ENCODE measurements around the gene MSL3. TPM values are rescaled to one million over a fixed set of nuclear protein-coding genes. Genes with fewer than 3 reads are reported as not detected.

Gene MSL3
- total RNA-seq, 1 experiment from 2014 or later, result 17.0 TPM

DNA sequence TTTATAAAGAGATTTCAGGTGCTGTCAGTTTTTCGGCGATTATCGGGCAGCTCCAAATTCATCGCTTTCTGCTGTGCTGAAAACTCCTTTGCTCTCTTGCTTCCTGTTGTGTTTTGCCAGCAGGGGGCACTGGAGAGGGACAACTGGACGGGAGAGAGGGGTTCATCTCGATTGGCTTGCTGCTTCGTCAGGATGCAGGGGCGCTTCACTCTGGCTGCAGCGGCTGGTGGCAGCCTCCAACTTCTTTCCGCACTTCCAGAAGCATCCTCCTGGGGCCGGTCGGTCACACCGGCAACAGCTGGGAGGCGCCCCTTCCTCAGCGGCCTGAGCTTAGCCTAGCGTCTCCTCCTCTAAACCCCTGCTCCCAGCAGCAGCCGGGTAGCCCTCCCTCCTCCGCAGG, 29.5 kb downstream of the MSL3 start:
- Histone ChIP-seq H3K36me3 (ENCODE audit: control insufficient read depth, insufficient read depth, low read length) (no peaks in the 10 kb centered on the region), H3K27ac (ENCODE audit: low read length) (no peak overlapping the region), H3K9me3 (ENCODE audit: control insufficient read depth, insufficient read depth, low read depth, low read length) (no peaks in the 10 kb centered on the region), H3K4me1 (ENCODE audit: control insufficient read depth, insufficient read depth, low read length) (no peaks in the 10 kb centered on the region), H3K27me3 (ENCODE audit: control insufficient read depth, insufficient read depth, low read length) (no peaks in the 10 kb centered on the region), H3K4me3 (ENCODE audit: low read depth in 2 of 2, low read length in 2 of 2) (no peak overlapping the region)
- ChIA-PET POLR2A (no interaction called here), CTCF (no interaction called here)
- in situ Hi-C loops (cut with HindIII; ENCODE audit: low pct_unique_long_range_greater_than_20kb, low sequenced_read_pairs), result no loop called here
- TF ChIP-seq SIN3A (IDR thresholded peaks at IDR 0.05; ENCODE audit: borderline replicate concordance, insufficient read depth, low read depth, low read length), result no peak
- TF ChIP-seq, protein P1, sequence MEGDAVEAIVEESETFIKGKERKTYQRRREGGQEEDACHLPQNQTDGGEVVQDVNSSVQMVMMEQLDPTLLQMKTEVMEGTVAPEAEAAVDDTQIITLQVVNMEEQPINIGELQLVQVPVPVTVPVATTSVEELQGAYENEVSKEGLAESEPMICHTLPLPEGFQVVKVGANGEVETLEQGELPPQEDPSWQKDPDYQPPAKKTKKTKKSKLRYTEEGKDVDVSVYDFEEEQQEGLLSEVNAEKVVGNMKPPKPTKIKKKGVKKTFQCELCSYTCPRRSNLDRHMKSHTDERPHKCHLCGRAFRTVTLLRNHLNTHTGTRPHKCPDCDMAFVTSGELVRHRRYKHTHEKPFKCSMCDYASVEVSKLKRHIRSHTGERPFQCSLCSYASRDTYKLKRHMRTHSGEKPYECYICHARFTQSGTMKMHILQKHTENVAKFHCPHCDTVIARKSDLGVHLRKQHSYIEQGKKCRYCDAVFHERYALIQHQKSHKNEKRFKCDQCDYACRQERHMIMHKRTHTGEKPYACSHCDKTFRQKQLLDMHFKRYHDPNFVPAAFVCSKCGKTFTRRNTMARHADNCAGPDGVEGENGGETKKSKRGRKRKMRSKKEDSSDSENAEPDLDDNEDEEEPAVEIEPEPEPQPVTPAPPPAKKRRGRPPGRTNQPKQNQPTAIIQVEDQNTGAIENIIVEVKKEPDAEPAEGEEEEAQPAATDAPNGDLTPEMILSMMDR (IDR thresholded peaks at IDR 0.05), result peak; percentile 44
- DNase-seq (ENCODE audit: low read depth, low spot score) (no peak), ATAC-seq (no peak)
- no TSS peak for BruUV-seq (replicated peaks)
- intact Hi-C loops (cut with micrococcal nuclease; ENCODE audit: unreplicated experiment), result no loop called here

DNA sequence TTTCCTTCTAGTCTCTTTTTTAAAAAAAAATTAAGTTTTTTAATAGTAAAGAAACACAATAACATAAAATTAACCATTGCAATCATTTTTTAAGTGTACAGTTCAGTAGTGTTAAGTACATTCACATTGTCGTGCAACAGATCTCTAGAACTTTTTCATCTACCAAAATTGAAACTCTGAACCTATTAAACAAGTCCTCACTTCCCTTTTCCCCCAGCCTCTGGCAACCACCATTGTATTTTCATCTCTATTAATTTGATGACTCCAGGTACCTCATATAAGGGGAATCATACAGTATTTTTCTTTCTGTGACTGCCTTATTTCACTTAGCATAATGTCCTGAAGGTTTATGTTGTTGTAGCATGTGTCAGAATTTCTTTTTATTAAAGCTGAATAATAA, 31.8 kb downstream of the MSL3 start:
- DNase-seq (ENCODE audit: low read depth, low spot score) (no peak), ATAC-seq (no peak)
- H3K27me3 ChIP-seq (ENCODE audit: control insufficient read depth, insufficient read depth, low read length), result no peaks in the 10 kb centered on the region
- H3K4me3 ChIP-seq (ENCODE audit: low read depth in 2 of 2, low read length in 2 of 2), result no peak overlapping the region
- TF ChIP-seq, protein P1 (IDR thresholded peaks at IDR 0.05), result no peak
- TF ChIP-seq TCF7L2 (IDR thresholded peaks at IDR 0.05; ENCODE audit: low read depth, low read length) (no peak), SIN3A (IDR thresholded peaks at IDR 0.05; ENCODE audit: borderline replicate concordance, insufficient read depth, low read depth, low read length) (no peak), POLR2AphosphoS5 (IDR thresholded peaks at IDR 0.05; ENCODE audit: low read depth, low read length) (no peak)
- TF ChIP-seq, protein P2, sequence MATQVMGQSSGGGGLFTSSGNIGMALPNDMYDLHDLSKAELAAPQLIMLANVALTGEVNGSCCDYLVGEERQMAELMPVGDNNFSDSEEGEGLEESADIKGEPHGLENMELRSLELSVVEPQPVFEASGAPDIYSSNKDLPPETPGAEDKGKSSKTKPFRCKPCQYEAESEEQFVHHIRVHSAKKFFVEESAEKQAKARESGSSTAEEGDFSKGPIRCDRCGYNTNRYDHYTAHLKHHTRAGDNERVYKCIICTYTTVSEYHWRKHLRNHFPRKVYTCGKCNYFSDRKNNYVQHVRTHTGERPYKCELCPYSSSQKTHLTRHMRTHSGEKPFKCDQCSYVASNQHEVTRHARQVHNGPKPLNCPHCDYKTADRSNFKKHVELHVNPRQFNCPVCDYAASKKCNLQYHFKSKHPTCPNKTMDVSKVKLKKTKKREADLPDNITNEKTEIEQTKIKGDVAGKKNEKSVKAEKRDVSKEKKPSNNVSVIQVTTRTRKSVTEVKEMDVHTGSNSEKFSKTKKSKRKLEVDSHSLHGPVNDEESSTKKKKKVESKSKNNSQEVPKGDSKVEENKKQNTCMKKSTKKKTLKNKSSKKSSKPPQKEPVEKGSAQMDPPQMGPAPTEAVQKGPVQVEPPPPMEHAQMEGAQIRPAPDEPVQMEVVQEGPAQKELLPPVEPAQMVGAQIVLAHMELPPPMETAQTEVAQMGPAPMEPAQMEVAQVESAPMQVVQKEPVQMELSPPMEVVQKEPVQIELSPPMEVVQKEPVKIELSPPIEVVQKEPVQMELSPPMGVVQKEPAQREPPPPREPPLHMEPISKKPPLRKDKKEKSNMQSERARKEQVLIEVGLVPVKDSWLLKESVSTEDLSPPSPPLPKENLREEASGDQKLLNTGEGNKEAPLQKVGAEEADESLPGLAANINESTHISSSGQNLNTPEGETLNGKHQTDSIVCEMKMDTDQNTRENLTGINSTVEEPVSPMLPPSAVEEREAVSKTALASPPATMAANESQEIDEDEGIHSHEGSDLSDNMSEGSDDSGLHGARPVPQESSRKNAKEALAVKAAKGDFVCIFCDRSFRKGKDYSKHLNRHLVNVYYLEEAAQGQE (IDR thresholded peaks at IDR 0.05; ENCODE audit: insufficient read depth in 1 of 2, low read depth in 2 of 2, low read length in 1 of 2), result no peak
- ChIA-PET POLR2A (no interaction called here), CTCF (no interaction called here)
- in situ Hi-C loops (cut with HindIII; ENCODE audit: low pct_unique_long_range_greater_than_20kb, low sequenced_read_pairs) (no loop called here), intact Hi-C loops (cut with micrococcal nuclease; ENCODE audit: unreplicated experiment) (no loop called here)
- no peaks in the 10 kb centered on the region for H3K4me1 ChIP-seq (ENCODE audit: control insufficient read depth, insufficient read depth, low read length)
- H3K27ac ChIP-seq (ENCODE audit: low read length), result no peak overlapping the region
- H3K36me3 ChIP-seq (ENCODE audit: control insufficient read depth, insufficient read depth, low read length), result no peaks in the 10 kb centered on the region
- no TSS peak for BruUV-seq (replicated peaks)
- H3K9me3 ChIP-seq (ENCODE audit: control insufficient read depth, insufficient read depth, low read depth, low read length), result no peaks in the 10 kb centered on the region

DNA sequence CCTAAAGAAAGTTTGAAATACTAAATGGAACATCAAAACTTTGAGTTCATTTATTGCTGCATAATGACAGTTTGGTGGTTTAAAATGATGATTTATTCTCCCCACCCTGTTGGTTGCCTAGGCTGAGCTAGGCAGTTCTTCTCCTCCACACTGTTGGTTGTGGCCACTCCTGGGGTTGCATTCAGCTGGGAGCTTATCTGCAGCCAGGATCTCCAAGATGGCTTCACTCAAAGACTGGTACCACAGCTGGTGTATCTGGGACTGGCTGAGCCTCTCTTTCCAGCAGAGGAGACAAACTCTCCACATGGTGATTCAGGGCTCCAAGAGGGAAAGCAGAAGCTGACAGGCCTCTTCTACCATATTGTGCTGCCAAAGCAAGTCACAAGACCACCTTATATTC, 33.1 kb downstream of the MSL3 start:
- no peaks in the 10 kb centered on the region for H3K27me3 ChIP-seq (ENCODE audit: control insufficient read depth, insufficient read depth, low read length)
- no peaks in the 10 kb centered on the region for H3K36me3 ChIP-seq (ENCODE audit: control insufficient read depth, insufficient read depth, low read length)
- no peaks in the 10 kb centered on the region for H3K4me1 ChIP-seq (ENCODE audit: control insufficient read depth, insufficient read depth, low read length)
- CTCF ChIA-PET, result no interaction called here
- no peak overlapping the region for H3K27ac ChIP-seq (ENCODE audit: low read length)
- no peak overlapping the region for H3K4me3 ChIP-seq (ENCODE audit: low read depth in 2 of 2, low read length in 2 of 2)
- BruUV-seq (replicated peaks), result no TSS peak
- DNase-seq (ENCODE audit: low read depth, low spot score) (no peak), ATAC-seq (no peak)
- H3K9me3 ChIP-seq (ENCODE audit: control insufficient read depth, insufficient read depth, low read depth, low read length), result no peaks in the 10 kb centered on the region
- TF ChIP-seq, protein P2 (IDR thresholded peaks at IDR 0.05; ENCODE audit: insufficient read depth in 1 of 2, low read depth in 2 of 2, low read length in 1 of 2), result no peak
- TF ChIP-seq POLR2AphosphoS5 (IDR thresholded peaks at IDR 0.05; ENCODE audit: low read depth, low read length), result no peak
- TF ChIP-seq, protein P1 (IDR thresholded peaks at IDR 0.05), result no peak
- TF ChIP-seq SIN3A (IDR thresholded peaks at IDR 0.05; ENCODE audit: borderline replicate concordance, insufficient read depth, low read depth, low read length), result no peak
- TF ChIP-seq TCF7L2 (IDR thresholded peaks at IDR 0.05; ENCODE audit: low read depth, low read length), result no peak
- in situ Hi-C loops (cut with HindIII; ENCODE audit: low pct_unique_long_range_greater_than_20kb, low sequenced_read_pairs) (no loop called here), intact Hi-C loops (cut with micrococcal nuclease; ENCODE audit: unreplicated experiment) (no loop called here)
- POLR2A ChIA-PET, result no interaction called here

All from Panc1 (cell line).